ENCODE data around the gene MYL6B. TPM values are rescaled to one million over a fixed set of nuclear protein-coding genes. Genes with fewer than 3 reads are reported as not detected.

The MYL6B gene
- 69.9 and 70.7 TPM in 2 replicates for total RNA-seq

DNA sequence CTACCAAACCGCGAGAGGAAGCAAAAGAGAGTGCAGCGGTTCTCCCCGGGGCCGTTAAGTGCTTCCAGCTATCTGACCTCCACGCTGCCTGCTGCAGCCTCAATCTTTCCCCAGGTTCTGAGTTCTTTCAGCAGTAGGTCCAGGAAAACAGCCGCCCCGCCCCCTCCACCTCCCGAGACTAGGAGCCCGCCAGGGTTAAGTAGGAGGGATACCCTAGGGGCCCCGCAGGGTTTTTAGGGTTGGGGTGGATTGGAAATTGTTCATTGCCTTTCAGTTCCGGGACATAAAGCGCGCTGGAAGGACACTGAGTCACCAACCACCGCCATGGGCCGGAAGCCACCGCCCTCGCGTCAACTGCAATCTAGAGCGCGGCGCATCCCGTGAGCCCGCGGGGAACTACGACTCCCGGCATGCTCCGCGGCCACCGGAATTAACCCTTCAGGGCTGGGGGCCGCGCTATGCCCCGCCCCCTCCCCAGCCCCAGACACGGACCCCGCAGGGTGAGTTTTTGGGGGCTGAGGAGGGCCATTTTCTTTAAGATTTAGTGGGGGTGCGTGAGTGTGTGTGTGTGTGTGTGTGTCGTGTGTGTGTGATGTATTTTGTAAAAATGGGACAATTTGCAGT is at the start of gene MYL6B:
Gene MYL6B (plus strand): TSS at position 456 of the 624 bp plus-strand sequence. CDS start 1,332 bp downstream, outside the sequence.
- intact Hi-C loops (cut with micrococcal nuclease) = loop anchor here (1.0 to 5.0 kb wide), 4 partner anchors 8 to 225 kb away; partner anchors contain the start of genes ESYT1, PYM1 and ZC3H10

DNA sequence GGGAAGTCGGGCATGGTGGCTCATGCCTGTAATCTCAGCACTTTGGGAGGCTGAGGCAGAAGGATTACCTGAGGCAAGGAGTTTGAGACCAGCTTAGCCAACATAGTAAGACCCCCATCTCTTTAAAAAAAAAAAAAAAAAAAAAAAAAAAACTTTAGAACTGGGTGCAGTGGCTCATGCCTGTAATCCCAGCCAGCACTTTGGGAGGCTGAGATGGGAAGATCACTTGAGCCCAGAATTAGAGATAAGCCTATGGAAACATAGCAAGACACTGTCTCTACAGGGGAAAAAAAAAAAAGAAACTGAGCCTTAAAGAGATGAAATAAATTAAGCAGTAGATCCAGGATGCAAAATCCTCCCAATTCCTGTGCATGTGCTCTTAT is 49.7 kb upstream of the MYL6B start:
- intact Hi-C loops (cut with micrococcal nuclease) = no loop called here

DNA sequence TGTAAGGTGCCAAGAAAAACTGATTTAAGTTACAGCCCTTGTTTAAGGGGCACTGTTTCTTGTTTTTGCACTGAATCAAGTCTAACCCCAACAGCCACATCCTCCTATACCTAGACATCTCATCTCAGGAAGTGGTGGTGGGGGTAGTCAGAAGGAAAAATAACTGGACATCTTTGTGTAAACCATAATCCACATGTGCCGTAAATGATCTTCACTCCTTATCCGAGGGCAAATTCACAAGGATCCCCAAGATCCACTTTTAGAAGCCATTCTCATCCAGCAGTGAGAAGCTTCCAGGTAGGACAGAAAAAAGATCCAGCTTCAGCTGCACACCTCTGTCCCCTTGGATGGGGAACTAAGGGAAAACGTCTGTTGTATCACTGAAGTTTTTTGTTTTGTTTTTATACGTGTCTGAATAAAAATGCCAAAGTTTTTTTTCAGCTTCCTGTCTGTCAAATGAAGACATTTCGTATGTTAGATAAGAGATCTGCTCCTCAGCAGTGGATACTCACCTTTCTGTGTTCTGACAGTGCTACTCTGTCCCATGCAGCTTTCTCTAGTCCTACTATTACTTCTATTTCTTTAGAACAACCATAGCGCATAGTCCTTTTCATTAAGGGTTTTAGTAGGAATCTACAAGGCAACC is 49.2 kb upstream of the MYL6B start:
- intact Hi-C loops (cut with micrococcal nuclease) = no loop called here

DNA sequence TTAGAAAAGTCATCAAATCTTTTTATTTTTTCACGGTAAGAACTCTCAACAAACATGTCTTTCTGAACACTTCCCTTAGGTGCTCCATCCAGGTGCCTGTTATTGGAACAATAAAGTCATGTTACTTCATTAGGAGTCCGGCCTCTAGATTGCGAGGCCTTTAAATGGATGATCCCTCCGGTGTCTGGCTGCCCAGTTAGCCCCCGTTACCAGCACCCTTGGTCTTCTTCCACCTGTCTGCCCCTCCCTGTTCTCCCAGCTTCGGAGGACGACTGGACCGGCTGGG is 48.6 kb upstream of the MYL6B start:
- intact Hi-C loops (cut with micrococcal nuclease) = loop anchor here (1.0 to 2.0 kb wide), 10 partner anchors 15 to 286 kb away; partner anchors contain the start of genes DNAJC14, MYL6, RPS26 and SARNP

DNA sequence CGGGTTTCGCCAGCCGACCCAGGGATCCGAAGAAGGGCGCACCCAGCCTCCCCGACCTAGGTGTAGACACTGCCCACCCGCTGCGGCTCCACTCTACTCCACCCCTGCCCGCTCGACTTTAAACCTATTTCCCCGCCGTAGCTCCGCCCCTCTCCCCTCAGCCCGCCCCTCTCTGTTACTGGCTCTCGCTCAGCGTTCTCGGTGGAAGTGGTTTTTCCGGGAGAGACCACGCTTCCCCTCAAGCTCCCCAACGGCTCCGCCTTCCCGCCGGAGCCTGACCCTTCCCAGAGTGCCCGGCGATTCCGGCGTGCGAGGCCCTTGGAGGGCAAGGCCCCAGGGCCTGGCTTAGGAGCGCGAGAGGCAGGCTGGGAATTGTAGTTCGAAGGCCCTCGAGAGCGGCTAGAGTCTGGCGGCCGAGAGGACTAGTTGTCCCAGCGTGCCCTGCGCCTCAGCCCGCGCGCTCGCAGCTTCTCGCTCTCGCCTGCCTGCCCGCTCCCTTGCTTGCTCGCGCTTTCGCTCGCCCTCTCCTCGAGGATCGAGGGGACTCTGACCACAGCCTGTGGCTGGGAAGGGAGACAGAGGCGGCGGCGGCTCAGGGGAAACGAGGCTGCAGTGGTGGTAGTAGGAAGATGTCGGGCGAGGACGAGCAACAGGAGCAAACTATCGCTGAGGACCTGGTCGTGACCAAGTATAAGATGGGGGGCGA is 48.1 kb upstream of the MYL6B start, which contains the start of gene PA2G4:
Gene PA2G4 (plus strand): TSS at position 451 of the 706 bp plus-strand sequence. CDS start 179 bp downstream, at position 630.
- intact Hi-C loops (cut with micrococcal nuclease) = loop anchor here (1.0 to 2.0 kb wide), 10 partner anchors 14 to 287 kb away; partner anchors contain the start of genes DNAJC14, MYL6, RPS26 and SARNP

DNA sequence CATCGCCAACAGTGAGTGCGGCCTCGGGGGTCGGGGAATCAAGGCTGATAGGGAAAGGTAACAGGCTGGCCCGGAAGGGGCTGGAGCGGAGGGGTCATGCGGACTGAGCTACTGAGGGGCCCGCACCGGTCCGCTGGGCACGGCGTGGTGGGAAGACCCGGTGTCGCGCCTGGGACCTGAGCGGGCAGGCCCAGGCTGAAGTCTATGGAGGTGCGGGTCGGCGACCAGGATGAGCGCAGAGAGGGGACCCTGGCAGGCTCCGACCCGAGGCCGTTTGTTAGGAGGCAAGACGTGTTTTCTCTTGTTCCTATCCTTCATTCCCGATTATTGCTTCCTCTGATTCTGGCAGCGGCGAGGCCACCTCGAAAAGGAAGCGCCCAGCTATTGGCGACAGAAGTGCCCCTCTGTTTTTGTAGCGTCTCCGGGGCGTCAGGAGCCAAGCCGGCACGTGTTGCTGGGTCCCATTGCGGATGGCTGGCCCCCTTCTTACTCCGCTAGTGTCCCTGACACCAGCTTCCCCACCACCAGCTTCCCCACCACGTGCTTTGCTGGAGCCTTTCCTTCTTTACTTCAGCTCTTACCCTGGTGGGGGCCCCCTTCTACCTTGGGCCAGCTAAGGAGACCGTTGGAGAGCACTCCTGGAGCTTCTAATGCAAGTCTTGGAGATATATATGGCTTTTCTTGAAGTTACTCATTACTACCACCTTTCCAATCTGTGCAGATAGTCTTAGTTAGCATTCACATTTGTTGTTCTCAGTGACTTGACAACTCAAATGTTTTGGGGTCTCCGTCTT is 47.4 kb upstream of the MYL6B start:
- intact Hi-C loops (cut with micrococcal nuclease) = loop anchor here (1.0 to 2.0 kb wide), 10 partner anchors 13 to 288 kb away; partner anchors contain the start of genes DNAJC14, MYL6, RPS26 and SARNP

DNA sequence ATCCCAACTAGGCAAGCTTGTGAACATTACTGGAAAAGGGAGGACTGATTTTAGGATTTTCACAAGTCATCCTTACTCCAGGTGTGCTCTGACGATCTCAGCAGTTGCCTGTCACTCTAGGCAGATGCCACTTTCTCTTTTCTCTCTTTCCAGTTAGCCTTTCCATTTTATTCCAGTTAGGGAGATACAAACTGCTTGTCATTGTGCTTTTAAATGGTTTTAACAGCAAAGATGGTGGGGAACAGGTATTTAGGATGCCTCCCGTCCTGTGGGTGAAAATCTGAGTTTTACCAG is 46.8 kb upstream of the MYL6B start:
- intact Hi-C loops (cut with micrococcal nuclease) = loop anchor here (2.0 kb wide), 1 partner anchor 53 kb away; the partner anchor contains the start of gene MYL6

DNA sequence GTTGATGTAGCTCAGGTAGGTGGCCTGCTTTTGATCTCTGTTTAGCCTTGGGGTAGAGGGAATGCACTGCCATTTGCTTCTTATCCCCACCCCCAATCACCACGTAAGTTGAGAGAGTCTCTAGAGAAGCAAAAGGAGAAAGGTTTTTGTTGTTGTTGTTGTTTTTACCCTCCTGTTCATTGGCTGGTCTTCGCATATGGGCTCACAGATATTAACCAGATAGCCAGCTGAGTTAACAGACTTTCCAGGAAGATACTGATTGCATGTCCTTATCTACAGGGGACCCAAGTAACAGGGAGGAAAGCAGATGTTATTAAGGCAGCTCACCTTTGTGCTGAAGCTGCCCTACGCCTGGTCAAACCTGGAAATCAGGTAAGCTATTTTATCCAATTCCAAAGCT is 45.1 kb upstream of the MYL6B start:
- intact Hi-C loops (cut with micrococcal nuclease) = no loop called here

DNA sequence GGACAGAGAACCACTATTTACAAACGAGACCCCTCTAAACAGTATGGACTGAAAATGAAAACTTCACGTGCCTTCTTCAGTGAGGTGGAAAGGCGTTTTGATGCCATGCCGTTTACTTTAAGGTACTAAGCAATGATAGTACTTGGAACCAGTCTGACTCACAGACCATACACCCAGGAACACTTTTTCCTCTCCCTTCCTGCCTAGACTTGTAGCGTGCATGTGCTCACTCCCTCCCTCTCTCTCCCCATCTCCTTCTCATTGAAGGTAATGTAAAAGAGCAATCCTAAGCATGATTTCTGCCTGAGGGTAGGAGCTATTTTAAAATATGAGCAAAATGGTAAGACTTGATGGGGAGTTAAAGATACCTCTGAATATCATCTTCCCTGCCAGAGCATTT is 41.8 kb upstream of the MYL6B start:
- intact Hi-C loops (cut with micrococcal nuclease) = no loop called here

DNA sequence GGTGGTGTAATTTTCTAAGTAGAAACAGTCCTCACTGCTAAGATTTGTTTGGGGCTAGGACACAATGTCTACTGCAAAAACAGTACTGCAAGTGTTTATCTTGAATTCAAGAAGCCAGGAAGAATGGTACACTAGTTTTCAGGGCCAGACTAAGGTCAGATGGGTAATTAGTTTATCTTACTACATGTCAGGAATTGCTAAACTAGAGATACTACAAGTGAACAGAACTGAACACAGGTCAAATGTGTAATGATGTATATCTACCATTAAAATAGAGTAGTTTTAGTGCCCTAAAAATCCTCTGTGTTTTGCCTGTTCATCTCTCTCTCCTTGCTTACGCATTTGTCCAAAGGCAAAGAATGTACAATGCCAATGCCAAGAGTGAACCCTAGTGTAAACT is 38.3 kb upstream of the MYL6B start:
- intact Hi-C loops (cut with micrococcal nuclease) = no loop called here

DNA sequence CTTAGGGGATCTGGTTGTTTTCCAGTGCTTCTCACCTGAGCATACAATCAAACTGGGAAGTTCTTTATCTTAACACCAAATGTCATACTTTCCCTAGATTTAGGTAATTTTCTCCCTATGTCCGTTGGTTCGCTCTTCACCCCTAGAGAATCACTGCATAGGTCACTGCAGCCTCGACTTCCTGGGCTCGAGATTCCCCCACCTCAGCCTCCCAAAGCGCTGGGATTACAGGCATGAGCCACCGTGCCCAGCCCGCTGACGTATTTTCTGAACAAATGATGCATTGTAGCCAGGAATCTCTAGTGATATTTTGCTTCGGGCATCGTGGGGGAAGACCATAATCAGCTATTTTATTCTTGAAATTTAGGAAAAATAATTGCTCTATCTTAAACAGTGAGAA is 37.1 kb upstream of the MYL6B start:
- intact Hi-C loops (cut with micrococcal nuclease) = loop anchor here (5.0 kb wide), 3 partner anchors 298 to 572 kb away; partner anchors contain the start of genes ORMDL2, PTGES3 and SARNP

DNA sequence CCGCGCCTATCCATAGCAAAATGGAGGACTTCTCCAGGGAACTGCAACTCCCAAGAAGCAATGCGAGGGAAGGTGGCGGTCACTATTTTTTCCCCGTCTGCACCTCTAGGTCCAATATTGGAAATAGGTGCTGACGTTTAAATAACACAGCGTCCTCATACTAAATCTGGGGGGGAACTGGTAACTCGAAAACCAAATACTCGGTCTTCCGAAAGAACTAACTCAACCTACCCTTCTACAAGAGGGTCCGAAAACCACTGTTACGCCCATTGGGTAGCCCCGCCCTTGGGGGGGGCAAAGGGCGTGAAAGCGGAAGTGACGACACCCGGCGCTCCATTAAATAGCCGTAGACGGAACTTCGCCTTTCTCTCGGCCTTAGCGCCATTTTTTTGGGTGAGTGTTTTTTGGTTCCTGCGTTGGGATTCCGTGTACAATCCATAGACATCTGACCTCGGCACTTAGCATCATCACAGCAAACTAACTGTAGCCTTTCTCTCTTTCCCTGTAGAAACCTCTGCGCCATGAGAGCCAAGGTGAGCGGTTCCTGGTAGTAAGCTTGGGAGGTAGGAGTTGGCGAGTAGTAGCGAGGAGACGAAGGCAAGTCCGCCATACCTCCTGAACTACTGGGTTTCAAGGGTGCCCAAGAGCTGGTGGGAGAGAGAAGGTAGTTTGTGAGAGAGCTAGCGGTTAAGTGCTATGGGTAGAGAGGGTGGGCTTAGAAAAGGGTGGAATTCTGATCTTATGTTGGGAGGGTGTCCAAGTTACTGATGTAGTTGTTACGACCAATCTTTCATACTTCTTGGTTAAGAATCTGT is 35.9 kb upstream of the MYL6B start, which contains the start of gene RPL41:
Gene RPL41 (plus strand): TSS at position 367 of the 815 bp plus-strand sequence.
- intact Hi-C loops (cut with micrococcal nuclease) = loop anchor here (1.0 to 5.0 kb wide), 7 partner anchors 69 to 571 kb away; partner anchors contain the start of genes ORMDL2, PTGES3, RPS26 and SARNP

DNA sequence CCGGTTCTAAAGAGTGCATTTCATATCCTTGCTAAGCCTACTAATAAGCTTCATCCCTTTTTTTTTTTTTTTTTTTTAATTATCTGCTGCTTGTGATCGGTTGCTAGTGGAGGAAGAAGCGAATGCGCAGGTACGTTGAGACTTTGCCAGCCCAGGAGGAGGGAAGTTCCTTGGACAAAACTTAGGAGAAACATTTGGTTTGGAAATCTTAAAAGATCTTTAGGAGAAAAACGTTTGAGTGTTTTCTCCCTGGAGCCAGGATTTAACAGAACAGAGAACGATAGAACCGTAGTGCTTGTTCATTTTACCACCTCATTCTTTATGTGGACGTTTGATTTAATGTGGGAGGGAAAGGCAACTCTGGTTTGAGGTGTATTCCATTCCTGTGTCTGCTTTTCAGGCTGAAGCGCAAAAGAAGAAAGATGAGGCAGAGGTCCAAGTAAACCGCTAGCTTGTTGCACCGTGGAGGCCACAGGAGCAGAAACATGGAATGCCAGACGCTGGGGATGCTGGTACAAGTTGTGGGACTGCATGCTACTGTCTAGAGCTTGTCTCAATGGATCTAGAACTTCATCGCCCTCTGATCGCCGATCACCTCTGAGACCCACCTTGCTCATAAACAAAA is 35.2 kb upstream of the MYL6B start:
- intact Hi-C loops (cut with micrococcal nuclease) = loop anchor here (2.0 to 5.0 kb wide), 4 partner anchors 144 to 570 kb away; partner anchors contain the start of genes ORMDL2, PTGES3 and SARNP

DNA sequence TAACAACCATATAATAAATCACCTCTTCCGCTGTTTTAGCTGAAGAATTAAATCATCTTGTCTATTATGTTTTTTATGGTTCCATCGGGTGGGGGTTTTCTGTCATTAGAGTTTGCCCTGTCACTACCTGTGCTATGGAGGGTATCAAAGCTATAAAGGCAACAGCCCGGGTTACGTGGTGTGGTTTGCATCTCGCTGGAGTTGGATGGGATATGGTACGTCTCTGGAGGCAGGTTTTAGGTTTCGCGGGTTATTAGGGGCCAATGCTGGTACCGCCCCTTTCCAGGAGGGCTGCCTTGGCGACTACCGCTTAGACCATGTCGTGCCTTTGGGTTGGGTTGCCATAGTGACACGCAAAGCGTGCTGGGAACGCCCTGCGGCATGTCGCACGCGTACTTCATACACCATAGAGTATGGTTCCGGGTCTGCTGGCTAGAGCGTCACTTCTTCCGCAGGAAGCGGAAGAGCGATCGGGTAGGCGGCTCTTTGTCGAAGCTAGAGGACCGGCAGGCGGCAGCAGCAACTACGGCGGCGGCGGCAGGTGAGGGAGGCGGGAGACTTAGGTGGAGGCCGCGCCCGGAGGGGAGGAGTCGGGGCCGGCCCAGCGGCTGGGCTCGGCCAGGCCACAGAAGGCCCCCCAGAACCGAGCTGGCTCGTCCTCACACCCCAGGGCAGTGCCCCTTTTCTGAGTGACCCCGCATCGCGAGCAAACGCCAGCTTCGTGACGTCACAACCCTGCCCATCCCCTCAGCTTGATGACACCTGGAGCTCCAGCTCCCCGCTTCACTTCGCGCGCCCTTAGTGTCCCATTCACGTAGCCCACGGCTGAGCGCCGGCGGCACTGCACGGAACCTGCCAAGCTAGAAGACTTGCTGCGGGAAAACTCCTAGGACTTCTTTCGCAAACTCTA is 34.4 kb upstream of the MYL6B start, which contains the start of gene ZC3H10:
Gene ZC3H10 (plus strand): TSS at position 489 of the 910 bp plus-strand sequence. CDS start 2,297 bp downstream, outside the sequence.
- intact Hi-C loops (cut with micrococcal nuclease) = loop anchor here (1.0 to 5.0 kb wide), 14 partner anchors 8 to 569 kb away; partner anchors contain the start of genes ANKRD52, COQ10A, CS and MYL6B

DNA sequence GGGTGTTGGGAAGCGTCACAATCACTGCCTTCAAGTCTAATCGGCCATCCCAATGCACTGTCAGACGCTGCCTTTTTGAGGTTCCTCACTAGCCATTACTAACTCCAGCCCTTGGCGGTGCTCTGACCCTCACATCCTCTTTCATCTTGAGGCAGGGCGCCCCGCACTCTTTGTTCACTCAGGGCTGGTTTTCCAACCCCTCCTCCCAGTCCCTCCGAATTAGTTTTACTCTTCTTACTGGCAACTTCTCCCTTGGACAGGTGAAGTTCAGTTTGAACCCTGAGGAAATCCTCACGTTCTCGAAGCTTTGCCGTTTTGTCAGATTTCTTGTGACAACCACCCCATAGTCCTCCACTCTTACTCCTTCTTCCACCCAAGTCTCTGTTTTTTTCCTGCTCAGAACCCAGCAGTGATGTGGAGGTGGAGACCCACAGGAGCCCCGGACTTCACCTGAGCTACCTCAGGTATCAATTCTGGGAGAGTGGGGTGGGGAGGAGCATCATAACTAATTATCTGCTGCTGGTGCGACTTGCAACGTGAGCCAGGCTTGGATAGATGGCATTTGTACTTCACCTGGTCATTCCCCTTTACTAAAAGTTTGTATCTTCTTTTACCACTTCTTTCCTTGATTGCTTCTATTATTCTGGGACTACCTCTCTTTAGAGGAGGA is 33.6 kb upstream of the MYL6B start:
- intact Hi-C loops (cut with micrococcal nuclease) = loop anchor here (1.0 to 5.0 kb wide), 14 partner anchors 7 to 568 kb away; partner anchors contain the start of genes ANKRD52, COQ10A, CS and MYL6B

DNA sequence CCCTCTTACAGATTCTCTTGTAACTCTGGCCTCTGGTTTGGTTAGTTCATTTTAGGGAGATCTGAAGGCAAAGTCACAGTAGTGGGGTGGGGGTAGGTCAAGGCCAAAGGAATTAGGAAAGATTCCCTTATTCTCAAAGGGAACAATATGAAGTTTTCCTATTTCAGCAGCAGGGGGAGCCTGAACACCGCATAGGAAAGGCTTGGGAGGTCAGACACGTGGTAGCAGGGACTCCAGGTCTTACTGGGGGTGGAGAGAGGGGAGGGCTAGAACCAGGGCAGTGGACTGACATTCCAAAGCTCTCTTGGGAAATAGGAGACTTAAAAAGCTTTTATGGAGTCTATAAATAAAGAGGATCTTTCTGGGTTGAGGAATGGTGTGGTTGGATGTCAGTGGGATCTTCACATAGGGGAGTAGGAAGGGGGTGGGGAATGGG is 33.0 kb upstream of the MYL6B start:
- intact Hi-C loops (cut with micrococcal nuclease) = loop anchor here (1.0 to 5.0 kb wide), 7 partner anchors 105 to 568 kb away; partner anchors contain the start of genes ANKRD52, COQ10A, NABP2 and ORMDL2

DNA sequence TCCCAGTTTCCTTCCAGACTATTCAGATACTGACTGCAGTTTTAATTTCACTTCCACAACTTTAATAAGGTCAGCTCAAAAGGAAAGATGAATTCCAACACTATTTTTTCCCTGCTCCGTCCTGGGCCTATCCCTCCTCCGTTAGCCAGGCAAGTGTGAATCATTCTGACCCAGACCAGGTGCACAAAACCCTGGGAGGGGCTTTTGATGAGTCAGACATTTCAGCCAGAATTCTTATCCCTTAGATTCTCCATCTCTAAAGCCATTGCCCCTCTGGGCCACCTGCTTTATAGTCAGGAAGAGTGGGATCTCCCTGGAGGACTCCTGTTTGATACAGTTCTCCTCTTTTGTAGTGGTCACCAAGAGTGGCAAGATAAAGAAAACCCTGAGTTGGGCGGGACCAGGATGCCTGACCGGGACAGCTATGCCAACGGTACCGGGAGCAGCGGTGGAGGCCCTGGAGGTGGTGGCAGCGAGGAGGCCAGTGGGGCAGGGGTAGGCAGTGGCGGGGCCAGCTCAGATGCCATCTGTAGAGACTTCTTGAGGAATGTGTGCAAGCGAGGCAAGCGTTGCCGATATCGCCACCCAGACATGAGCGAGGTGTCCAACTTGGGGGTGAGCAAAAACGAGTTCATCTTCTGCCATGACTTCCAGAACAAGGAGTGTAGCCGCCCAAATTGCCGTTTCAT is 32.1 kb upstream of the MYL6B start:
- intact Hi-C loops (cut with micrococcal nuclease) = no loop called here
